NCI-H146 treated with DMSO at 0.1 percent for 48 hours (cell line): ENCODE results near the gene CRB2.

Experiments
- DNase-seq: peaks from one replicate; lab custom pipeline; 2025; ENCODE audit not compliant: unreplicated experiment; lab: John Stamatoyannopoulos, UW

CRB2 gene

DNA sequence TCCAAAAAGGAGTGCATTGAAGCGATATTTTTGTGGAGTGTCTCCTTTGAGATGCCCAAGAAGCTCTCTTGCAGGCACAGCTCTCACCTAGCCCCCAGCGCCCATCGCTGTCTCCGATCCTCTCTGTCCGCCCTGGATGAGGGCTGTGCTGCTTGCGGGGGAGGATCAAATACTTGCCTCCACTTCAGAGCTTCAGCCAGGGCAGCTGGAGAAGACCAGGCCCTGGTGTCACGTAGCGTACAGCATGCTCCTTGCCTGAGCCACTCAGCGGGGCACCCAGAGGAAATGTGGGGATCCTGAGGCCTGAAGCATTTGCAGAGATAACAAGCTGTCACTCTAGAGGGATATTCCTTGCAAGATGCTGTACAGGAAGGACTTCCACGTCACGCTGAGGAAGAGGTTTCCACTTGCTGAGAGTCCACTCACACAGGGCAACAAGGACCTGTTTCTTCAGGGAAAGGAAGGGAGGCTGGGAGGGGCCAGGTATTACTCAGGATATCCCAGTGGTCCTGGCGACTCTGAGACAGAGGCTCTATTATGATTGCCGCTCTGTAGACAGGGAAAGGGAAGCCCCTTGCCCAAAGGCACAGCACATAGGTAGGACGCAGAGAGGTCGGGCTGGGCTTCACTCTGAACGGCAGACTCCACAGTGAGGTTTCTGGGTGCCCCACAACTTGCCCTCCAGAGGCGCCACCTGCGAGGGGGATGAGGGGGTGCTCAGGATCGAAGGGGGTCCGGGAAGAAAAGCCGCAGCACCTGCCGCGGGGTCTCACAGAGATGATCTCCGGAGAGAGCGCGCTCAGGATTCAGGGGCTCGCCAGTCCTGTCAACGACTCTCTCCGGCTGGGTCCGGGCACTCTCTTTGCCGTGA lies 64.0 kb downstream of the CRB2 start:
- no peak for DNase-seq

DNA sequence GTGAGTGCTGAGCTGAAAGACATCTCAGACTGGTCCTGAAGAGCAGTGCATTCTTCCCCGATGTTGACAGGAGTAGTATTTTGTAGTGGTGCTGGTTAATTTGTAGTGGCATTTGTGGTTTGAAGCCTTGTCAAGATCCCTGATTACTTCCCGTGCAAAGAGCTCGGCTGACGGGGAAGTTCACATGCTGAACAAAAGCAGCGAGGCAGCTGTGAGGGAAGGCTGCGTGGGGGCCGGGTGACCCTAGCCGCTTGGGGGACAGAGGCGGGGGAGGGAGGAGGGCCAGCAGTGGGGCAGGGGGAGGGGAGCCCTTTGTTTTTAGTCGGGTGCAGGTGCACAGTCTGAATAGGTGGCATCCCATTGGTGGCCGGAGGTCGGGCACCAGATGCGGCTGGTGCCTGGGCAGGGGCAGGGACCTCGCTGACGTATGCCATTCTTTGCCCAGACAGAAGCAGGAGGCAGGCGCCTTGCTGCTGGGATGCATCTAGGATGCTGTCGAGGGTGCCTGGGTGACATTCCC lies 64.7 kb downstream of the CRB2 start:
- no peak for DNase-seq

DNA sequence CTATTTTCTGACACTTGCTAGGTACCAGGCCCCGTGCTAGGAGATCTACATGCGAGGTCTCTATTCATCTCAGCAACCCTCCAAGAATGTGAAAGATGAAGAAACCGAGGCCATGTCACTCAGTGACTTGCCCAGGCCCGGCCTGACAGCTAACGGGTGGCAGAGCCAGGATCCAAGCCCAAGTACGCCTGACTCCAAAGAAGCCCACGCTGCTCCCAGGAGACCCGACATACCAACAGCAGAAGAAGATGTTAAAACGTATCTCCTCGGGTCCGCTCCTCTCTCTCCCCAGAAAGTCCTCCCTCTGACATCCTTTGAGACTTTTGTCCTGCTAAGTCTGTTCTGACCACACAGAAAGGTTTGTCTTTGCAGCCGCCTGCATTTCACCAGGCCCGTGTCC lies 65.2 kb downstream of the CRB2 start:
- DNase-seq = no peak

DNA sequence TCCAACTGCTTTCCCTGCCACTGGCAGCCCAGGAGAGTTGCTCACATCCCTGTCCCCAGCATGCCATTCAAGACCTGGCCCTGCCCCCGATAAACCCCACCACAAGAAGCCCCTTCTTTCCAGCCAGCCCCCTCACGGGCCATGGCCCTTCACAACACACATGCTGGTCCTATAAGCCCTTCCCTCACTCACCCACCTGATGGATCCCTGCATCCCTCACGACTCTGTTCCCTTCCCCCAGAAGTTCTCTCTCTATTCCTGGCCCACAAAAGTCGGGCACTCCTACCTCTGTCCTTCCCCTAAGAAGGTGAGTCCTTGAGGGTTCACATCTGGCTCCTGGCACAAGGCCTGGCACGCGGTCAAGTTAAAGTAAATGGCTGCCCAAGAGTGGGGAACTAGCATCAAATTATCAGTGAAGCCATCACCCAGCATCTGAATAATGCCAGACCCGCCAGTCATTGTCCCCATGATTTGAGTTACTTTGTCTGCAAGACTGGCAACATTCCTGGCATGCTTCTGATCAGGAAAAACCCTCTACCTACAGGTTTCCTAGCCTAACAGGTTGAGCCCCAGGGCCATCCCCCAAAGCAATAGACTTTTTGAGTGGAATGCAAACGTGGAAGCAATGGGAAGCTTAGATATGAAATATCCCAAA lies 65.9 kb downstream of the CRB2 start:
- no peak for DNase-seq

DNA sequence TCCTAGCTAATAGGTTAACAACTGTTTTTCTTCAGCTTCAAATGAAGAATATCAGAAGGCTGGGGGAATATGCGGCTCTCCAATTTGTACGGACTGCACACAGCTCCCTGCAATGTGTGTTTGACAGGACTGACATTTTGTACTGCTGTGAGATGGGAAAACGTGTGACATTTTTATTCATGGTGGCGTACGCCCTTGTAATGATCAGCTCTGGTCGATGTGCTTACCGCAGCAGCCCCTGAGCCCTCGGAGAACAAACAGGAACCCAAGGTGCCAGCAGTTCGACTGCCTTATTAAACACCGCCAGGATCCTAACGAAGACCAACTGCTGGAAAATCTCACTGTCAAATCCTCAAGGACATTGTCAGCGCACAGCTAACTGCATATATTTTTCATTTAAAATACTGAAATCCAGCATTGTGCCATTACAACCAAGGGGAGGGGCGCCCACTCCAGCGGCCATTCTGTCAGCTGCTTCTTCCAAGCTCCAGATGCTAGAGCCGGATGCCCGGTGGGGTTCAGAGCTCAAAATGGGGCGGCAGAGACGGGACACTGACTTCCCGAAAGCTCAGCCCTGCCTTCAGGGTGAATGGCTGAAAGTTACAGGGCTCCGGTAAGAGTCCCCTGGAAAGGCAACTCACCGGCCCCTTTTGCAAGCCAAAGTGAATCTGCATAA lies 66.8 kb downstream of the CRB2 start:
- no peak for DNase-seq

DNA sequence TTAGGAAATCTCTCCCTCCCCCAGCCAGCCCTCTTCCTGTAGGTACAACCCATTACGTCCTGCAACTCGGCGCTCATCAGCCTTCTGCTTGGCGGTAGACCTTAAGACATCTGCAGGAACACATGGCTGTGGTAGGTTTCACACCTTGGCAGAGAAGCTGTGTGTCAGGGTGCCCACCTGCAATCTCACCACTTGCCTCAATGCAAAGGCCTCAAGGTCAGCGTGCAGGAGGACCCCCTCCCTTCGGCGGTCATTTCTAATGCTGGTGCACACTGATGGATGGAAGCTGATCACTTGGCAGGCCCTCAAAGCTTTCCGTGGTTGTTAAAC lies 67.3 kb downstream of the CRB2 start:
- no peak for DNase-seq

DNA sequence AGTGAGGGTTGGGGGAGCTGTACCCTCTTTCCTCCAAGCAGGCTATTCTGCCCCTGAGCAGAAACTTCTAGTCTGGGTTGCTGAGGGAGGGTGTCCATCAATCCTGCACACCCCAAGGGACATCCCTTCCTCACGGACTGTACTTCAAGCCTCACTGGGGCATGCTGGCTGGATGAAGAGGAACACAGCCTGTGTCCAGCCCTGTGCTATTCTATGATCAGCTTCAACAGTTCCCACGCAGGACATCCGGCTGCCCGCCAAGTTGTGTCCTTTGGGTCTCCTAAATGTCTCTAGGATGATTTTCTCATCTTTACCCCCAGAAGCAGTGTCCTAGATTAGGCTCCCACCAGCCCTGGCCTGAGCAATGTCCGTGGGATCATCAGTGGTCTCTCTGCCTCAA lies 68.1 kb downstream of the CRB2 start:
- DNase-seq = no peak

DNA sequence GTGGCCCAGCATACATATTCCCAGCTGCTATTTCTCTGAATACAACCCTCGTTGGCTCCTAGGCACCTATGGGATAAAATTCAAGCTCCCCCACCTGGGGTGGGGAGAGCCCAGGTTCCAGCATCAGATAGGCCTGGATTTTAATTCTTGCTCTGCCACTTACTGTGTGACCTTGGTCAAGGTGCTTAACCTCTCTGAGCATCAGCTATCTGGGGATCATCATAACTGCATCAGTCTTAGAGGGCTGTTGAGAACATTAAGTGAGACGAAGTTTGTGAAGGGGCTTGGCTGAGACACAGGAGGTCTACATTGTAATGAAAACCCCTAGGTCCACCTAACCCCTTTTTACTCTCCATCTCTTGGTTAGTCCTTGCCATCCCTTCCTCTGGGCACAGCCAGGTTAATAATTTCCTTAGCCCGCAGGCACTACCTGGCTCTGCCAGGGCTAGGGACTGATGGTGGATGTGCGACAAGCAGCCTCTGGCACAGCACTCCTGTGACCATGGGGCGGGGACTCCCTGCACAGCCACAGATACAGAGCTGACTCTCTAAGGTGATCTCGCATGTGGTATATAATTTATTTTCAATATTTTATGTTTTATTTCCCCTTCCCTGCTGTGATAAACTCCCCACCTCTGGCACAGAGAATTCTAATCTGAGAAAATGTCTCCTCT lies 68.7 kb downstream of the CRB2 start:
- DNase-seq = no peak

DNA sequence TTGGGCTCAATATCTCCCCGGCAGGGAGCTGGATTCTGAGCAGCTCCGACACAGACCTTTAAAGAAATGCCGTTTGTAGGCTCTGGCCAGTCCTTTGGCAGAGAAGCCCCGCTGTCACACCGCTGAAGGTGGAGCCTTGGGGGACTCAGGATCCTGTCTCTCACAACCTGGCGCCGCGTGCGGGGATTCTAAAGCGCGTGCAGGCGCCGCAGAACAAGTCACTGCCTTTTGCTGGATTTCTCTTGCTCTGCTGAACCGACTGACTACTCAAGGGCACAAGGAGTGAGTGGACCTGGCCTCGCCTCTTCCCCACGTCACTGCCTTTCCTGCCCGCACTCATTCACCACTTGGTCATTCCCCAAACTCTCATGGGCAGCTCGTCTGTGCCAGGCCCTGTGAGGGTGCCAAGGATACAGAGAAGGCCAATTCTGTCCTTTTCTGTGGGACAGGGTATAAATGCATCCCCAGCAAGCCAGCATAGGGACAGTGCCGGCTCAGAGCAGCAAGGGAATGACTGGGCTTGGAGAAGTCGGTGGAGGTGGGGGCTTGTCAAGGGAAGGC lies 69.3 kb downstream of the CRB2 start:
- no peak for DNase-seq

DNA sequence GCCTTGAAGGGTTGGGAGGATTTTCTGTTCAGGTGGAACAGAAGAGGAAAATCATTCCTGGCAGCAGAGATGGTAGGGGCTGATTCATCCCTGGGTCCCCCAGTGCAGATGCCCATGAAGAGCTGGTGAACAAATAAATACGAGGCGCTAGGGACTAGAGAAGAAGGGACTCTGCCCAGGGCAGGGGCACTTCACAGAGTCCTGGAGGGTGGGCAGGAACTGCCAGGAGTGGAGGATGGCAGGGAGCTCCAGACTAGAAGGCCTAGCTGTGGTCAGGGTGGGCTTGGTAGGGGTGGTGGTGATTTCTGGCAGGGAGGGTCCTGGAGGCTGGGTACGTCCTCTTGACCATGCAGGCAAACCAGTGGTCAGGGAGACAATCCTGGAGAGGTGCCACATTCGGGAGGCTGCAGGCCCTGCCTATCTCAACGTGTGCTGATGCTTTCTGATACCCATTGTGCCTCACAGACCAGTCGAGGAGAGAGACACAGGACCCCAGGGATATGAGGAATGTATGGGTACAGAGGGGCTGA lies 69.9 kb downstream of the CRB2 start:
- no peak for DNase-seq

DNA sequence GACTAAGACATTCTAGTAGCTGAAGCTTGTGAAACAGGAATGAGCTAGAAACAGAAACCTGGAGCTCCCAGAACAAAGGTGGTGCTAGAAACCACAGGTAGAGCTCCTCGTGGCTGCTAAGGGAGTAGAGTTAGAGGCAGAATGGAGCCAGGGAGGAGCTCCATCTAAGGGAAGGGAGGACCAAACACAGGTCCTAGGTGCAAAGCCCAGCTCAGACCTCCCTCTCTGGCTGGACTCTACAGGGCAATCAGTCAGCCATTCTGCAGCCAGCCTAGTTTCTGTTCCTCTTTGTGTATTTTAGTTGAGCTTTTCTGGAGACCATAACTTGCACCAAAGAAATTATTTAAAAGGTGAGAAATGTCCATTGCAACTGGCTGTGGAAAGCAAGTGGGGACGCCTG lies 70.4 kb downstream of the CRB2 start:
- DNase-seq = no peak
